Transverse colon (tissue), 4 donors: Measurements from ENCODE around the gene EHD4. TPM values are rescaled to one million over a fixed set of nuclear protein-coding genes. Genes with fewer than 3 reads are reported as not detected.

Experiments used
- DNase-seq: peaks from one replicate; pipeline ENCODE4 v3.0.0-alpha.2; 2019
- H3K27ac ChIP-seq, 4 donors: fragments of 200-600 bp; sonication (generic); 2 replicates each; pipeline ENCODE4 v1.5.1; 2016 to 2018; ENCODE audit warnings: inconsistent platforms in 4 of 4
- H3K27me3 ChIP-seq: fragments of 200-600 bp; sonication (generic); 2 replicates; pipeline ENCODE4 v1.5.1; 2017; ENCODE audit warnings: inconsistent platforms
- H3K36me3 ChIP-seq, 4 donors: fragments of 200-600 bp; sonication (generic); 2 replicates each; pipeline ENCODE4 v1.5.1; 2017 to 2019; ENCODE audit warnings: inconsistent platforms in 4 of 4
- H3K4me1 ChIP-seq, 4 donors: fragments of 200-600 bp; sonication (generic); 2 replicates each; pipeline ENCODE4 v1.5.1; 2017 to 2020; ENCODE audit warnings: inconsistent platforms in 4 of 4
- H3K4me3 ChIP-seq, 4 donors: fragments of 200-600 bp; sonication (generic); 1 replicate in 1 of 4; 2 replicates in 3 of 4; pipeline versions ENCODE4 v1.5.1 to v1.6.1; 2017 to 2019; ENCODE audit warnings: inconsistent platforms in 4 of 4
- H3K9me3 ChIP-seq, 2 donors: fragments of 200-600 bp; sonication (generic); 2 replicates each; pipeline ENCODE4 v1.5.1; 2017 to 2019; ENCODE audit warnings: inconsistent platforms in 2 of 2
- CTCF ChIP-seq, 5 experiments: fragments of 200-600 bp in 3 of 5; fragments of 450-650 bp in 2 of 5; sonication (generic) in 3 of 5; IDR thresholded peaks; 1 replicate in 2 of 5; 2 replicates in 3 of 5; pipeline ENCODE4 v1.5.1; 2016 to 2017; ENCODE audit warnings: antibody characterized with exemption in 5 of 5, inconsistent platforms in 3 of 5, mild to moderate bottlenecking in 2 of 5, moderate library complexity in 1 of 5
- EP300 ChIP-seq: sonication (generic); formaldehyde crosslinking; IDR thresholded peaks from one replicate; pipeline ENCODE4 v1.6.1; 2017; ENCODE audit warnings: antibody characterized with exemption, low read depth
- POLR2A ChIP-seq: fragments of 450-650 bp; IDR thresholded peaks from one replicate; pipeline ENCODE4 v1.6.1; 2016; ENCODE audit warnings: antibody characterized with exemption, mild to moderate bottlenecking, moderate library complexity
- POLR2AphosphoS5 ChIP-seq, 3 donors: sonication (generic); formaldehyde crosslinking; IDR thresholded peaks; one replicate each; pipeline ENCODE4 v1.6.1; 2016; ENCODE audit warnings: antibody characterized with exemption in 3 of 3
- WGBS, 2 donors: methylation state at CpG; one replicate each; pipeline ENCODE4 v1.1.5; 2018; ENCODE audit warnings: low coverage in 1 of 2; 5-methylcytosine and 5-hydroxymethylcytosine counted together
- in situ Hi-C, 4 donors: fragments of 200-750 bp; cut with MboI; loops; one replicate each; pipeline versions ENCODE4 v1.15.0 to v1.15.1; 2017; ENCODE audit warnings: low sequenced_read_pairs in 3 of 4, low pct_ligation_motif_present in 1 of 4, low pct_unique_long_range_greater_than_20kb in 1 of 4
- intact Hi-C: fragments of 100-400 bp; cut with DNase I; formaldehyde crosslinking; loops from one replicate; pipeline ENCODE4 v1.15.1; 2023; ENCODE audit warnings: low total_unique reads
- total RNA-seq, 4 donors: library from RNA; depleted of rRNA; stranded (reverse); fragments of >200 nt; gene quantifications; one replicate each; pipeline ENCODE4 v1.1.0, GENCODE V29; 2016

The EHD4 gene
- total RNA-seq, 4 donors from 2014 or later: 16.9 to 55.4 (median 35.5) TPM

DNA sequence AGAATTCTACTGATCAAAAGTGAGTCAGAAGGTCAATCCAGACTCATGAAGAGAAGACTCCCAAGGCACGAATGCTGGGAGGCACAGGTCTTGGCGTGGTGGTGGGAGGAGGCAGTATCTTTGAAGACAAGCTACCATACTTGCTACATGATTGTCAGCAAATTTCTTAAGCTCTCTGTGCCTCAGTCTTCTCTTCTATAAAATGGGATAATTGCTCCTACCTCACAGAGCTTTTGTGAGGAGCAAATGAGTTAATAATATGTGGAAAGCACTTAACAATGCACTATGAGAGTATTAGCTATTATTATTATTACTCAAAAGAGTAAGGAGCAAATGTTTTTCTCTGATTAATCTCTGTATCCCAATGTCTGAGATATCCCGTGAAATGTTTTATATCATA, 36.2 kb downstream of the EHD4 start:
- no peak for TF ChIP-seq EP300
- no peak for TF ChIP-seq POLR2A
- no peak for TF ChIP-seq POLR2AphosphoS5 (IDR thresholded peaks at IDR 0.05)
- TF ChIP-seq CTCF (IDR thresholded peaks at IDR 0.05): no peak
- intact Hi-C loops: no loop called here
- Histone ChIP-seq H3K4me3 (no peak overlapping the region), H3K9me3 (no peaks in the 10 kb centered on the region), H3K27me3 (no peaks in the 10 kb centered on the region), H3K4me1 (peaks cover 5 to 52% (median 21%) of the 10 kb centered on the region in 4 donors), H3K27ac (peak overlapping the region; percentile 11 to 71 (median 54)), H3K36me3 (no peaks in the 10 kb centered on the region)
- DNase-seq: no peak
- WGBS, 2 donors: 88 to 89% methylated on average over 3 of the region's 3 CpGs
- in situ Hi-C loops: no loop called here

GRCh38 chr15:41935566-41936020, 36.8 kb downstream of the EHD4 start:
- H3K9me3 ChIP-seq: no peaks in the 10 kb centered on the region
- no peaks in the 10 kb centered on the region for H3K27me3 ChIP-seq
- H3K4me3 ChIP-seq: no peak overlapping the region
- in situ Hi-C loops (no loop called here), intact Hi-C loops (no loop called here)
- H3K36me3 ChIP-seq: no peaks in the 10 kb centered on the region
- TF ChIP-seq EP300 (no peak), CTCF (IDR thresholded peaks at IDR 0.05) (no peak), POLR2A (no peak), POLR2AphosphoS5 (IDR thresholded peaks at IDR 0.05) (no peak)
- no peak for DNase-seq
- 74 to 80% methylated on average over 1 to 5 of the region's 5 CpGs for WGBS, 2 donors
- peak overlapping the region; percentile 35 to 71 (median 54) for H3K27ac ChIP-seq
- H3K4me1 ChIP-seq: peaks cover 11 to 58% (median 27%) of the 10 kb centered on the region in 4 donors

GRCh38 chr15:41934843-41935242, 37.5 kb downstream of the EHD4 start:
- no peaks in the 10 kb centered on the region for H3K27me3 ChIP-seq
- no peaks in the 10 kb centered on the region for H3K36me3 ChIP-seq
- TF ChIP-seq POLR2AphosphoS5 (IDR thresholded peaks at IDR 0.05) (no peak), EP300 (no peak), POLR2A (no peak), CTCF (IDR thresholded peaks at IDR 0.05) (no peak)
- intact Hi-C loops: no loop called here
- H3K4me3 ChIP-seq: no peak overlapping the region
- WGBS, 2 donors: 70 to 86% methylated on average over 1 to 4 of the region's 4 CpGs
- peak; percentile 61 for DNase-seq
- H3K9me3 ChIP-seq: no peaks in the 10 kb centered on the region
- in situ Hi-C loops: no loop called here
- H3K4me1 ChIP-seq: peaks cover 16 to 65% (median 34%) of the 10 kb centered on the region in 4 donors
- H3K27ac ChIP-seq: peak overlapping the region; percentile 35 to 71 (median 71)

GRCh38 chr15:41933771-41934170, 38.6 kb downstream of the EHD4 start:
- intact Hi-C loops: no loop called here
- Histone ChIP-seq H3K4me1 (peaks cover 27 to 76% (median 45%) of the 10 kb centered on the region in 4 donors), H3K27ac (peak overlapping the region; percentile 28 to 71 (median 71)), H3K36me3 (no peaks in the 10 kb centered on the region), H3K9me3 (no peaks in the 10 kb centered on the region), H3K27me3 (no peaks in the 10 kb centered on the region), H3K4me3 (no peak overlapping the region)
- whole genome bisulfite sequencing, 2 donors: 72% methylated on average over 10 of the region's 10 CpGs; no CpG with 5 or more reads in 1 of the 2 donors
- DNase-seq: peak; percentile 57
- no peak for TF ChIP-seq EP300
- TF ChIP-seq CTCF (IDR thresholded peaks at IDR 0.05): no peak
- TF ChIP-seq POLR2A: no peak
- TF ChIP-seq POLR2AphosphoS5 (IDR thresholded peaks at IDR 0.05): no peak
- in situ Hi-C loops: no loop called here
